NCI-H1694 treated with DMSO at 0.1 percent for 48 hours (cell line): ENCODE measurements around the gene SHKBP1.

Experiments
- DNase-seq: peaks from one replicate; lab custom pipeline; 2025; lab: John Stamatoyannopoulos, UW

Gene SHKBP1

DNA sequence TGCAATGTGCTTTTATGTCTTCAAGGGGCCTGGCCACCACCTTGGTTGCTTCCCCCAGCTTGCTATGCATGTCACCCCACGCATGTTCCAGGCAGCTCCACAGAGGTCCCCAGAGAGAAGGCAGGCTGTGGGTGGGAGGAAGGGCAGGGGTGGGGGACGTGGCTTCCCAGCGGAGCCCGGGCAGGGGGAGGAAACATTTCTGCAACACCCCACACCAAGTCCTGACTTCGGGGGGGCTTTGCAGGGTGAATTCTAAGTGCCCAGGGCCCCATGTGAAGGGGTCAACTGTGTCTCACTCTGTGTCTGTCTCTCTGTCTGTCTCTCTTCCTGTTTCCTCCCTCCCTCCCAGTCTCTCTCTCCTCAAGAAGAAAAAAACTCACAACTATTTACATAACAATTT, 64.1 kb downstream of the SHKBP1 start:
- DNase-seq: no peak
